Lower lobe of right lung (tissue), 2 donors: Measurements from ENCODE around the gene CIC. TPM values are rescaled to one million over a fixed set of nuclear protein-coding genes. Genes with fewer than 3 reads are reported as not detected.

Experiments used
- ATAC-seq, 2 donors: fragments of 200-7000 bp; cut with Tn5 transposase; one replicate each; pipeline ENCODE4 v1.9.1; 2020 to 2022; ENCODE audit warnings: mild to moderate bottlenecking in 2 of 2, moderate library complexity in 2 of 2
- DNase-seq: peaks from one replicate; pipeline ENCODE4 v3.0.0-alpha.2; 2020
- H3K27ac ChIP-seq: fragments of 200-600 bp; one replicate; pipeline ENCODE4 v1.8.0; 2022
- H3K27me3 ChIP-seq: fragments of 200-600 bp; one replicate; pipeline ENCODE4 v1.8.0; 2022; ENCODE audit warnings: low read depth
- H3K36me3 ChIP-seq: fragments of 200-600 bp; one replicate; pipeline ENCODE4 v1.8.0; 2022; ENCODE audit warnings: mild to moderate bottlenecking
- H3K4me1 ChIP-seq: fragments of 200-600 bp; one replicate; pipeline ENCODE4 v1.8.0; 2022
- H3K4me3 ChIP-seq: fragments of 200-600 bp; one replicate; pipeline ENCODE4 v1.8.0; 2022; ENCODE audit warnings: mild to moderate bottlenecking
- H3K9me3 ChIP-seq: fragments of 200-600 bp; one replicate; pipeline ENCODE4 v1.8.0; 2022
- intact Hi-C: fragments of 100-400 bp; cut with DNase I; formaldehyde crosslinking; loops from one replicate; pipeline ENCODE4 v1.11.0; 2022
- total RNA-seq: library from RNA; stranded (reverse); fragmentation: NEBNext Ultra II Directional; extraction: Animal tissue kit (Norgen Biotek cat#: 25700); gene quantifications from one replicate; pipeline ENCODE4 v1.2.1, GENCODE V29; 2021
- TF ChIP-seq, protein P1 (sequence below): fragments of 200-600 bp; IDR thresholded peaks from one replicate; pipeline ENCODE4 v1.8.0; 2022; ENCODE audit warnings: antibody characterized with exemption, mild to moderate bottlenecking
- donor health status: DM: no; HTN: yes; CAD: no; lungs with severe emphysema.

Gene CIC
- total RNA-seq, 1 donor from 2014 or later, result 67.9 TPM

DNA sequence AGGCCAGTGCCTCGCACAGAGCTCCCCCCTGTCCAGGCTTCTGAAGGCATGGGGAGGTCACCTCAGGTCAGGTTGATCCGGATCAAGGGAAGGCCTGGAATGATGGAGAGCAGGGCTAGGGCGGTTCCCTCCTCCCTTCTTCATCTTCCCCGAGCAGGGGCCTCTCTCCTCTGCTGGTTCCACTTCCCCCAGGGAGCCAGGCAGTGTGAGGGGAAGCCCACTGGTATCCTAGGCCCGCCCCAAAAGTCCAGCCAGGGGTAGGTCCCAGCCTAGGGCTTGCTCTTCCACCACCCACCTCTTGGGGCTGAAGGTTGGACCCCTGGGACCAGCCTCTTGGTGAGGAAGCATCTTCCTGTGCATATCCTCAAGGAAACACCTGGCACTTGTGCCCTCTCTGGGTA lies 16.5 kb downstream of the CIC start:
- intact Hi-C loops, result no loop called here
- peaks cover 48% of the 10 kb centered on the region for H3K4me1 ChIP-seq

DNA sequence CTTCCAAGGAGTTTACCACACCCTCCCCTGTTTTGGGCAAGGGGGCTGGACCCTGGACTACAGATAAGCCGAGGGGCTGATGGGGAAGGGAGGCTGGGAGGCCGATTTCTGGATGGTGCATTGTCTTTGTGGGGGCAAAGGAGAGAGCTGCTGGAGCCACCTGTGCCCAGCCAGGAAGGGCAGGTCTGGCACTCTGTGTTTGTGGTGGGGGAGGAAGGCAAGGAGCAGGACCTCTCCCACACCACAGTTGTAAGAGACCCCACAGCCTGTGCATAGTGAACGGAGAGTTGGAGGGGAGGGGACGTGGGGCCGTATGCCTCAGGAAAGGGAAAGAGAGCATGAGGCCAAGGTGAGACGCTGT lies 16.9 kb downstream of the CIC start:
- H3K36me3 ChIP-seq, result peaks cover 43% of the 10 kb centered on the region
- DNase-seq (no peak), ATAC-seq (no peak)
- H3K27ac ChIP-seq, result peak overlapping the region; percentile 58
- no peaks in the 10 kb centered on the region for H3K27me3 ChIP-seq
- no peaks in the 10 kb centered on the region for H3K9me3 ChIP-seq
- H3K4me3 ChIP-seq, result peak overlapping the region; percentile 68
- peaks cover 47% of the 10 kb centered on the region for H3K4me1 ChIP-seq
- intact Hi-C loops, result no loop called here
- TF ChIP-seq, protein P1, sequence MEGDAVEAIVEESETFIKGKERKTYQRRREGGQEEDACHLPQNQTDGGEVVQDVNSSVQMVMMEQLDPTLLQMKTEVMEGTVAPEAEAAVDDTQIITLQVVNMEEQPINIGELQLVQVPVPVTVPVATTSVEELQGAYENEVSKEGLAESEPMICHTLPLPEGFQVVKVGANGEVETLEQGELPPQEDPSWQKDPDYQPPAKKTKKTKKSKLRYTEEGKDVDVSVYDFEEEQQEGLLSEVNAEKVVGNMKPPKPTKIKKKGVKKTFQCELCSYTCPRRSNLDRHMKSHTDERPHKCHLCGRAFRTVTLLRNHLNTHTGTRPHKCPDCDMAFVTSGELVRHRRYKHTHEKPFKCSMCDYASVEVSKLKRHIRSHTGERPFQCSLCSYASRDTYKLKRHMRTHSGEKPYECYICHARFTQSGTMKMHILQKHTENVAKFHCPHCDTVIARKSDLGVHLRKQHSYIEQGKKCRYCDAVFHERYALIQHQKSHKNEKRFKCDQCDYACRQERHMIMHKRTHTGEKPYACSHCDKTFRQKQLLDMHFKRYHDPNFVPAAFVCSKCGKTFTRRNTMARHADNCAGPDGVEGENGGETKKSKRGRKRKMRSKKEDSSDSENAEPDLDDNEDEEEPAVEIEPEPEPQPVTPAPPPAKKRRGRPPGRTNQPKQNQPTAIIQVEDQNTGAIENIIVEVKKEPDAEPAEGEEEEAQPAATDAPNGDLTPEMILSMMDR, result no peak

More for the DNA sequence above, 16.5 kb downstream of the CIC start:
- Histone ChIP-seq H3K9me3 (no peaks in the 10 kb centered on the region), H3K27ac (peak overlapping the region; percentile 58), H3K27me3 (no peaks in the 10 kb centered on the region), H3K36me3 (peaks cover 39% of the 10 kb centered on the region), H3K4me3 (peak overlapping the region; percentile 68)
- no peak for DNase-seq
- no peak for ATAC-seq
- TF ChIP-seq, protein P1, result no peak

DNA sequence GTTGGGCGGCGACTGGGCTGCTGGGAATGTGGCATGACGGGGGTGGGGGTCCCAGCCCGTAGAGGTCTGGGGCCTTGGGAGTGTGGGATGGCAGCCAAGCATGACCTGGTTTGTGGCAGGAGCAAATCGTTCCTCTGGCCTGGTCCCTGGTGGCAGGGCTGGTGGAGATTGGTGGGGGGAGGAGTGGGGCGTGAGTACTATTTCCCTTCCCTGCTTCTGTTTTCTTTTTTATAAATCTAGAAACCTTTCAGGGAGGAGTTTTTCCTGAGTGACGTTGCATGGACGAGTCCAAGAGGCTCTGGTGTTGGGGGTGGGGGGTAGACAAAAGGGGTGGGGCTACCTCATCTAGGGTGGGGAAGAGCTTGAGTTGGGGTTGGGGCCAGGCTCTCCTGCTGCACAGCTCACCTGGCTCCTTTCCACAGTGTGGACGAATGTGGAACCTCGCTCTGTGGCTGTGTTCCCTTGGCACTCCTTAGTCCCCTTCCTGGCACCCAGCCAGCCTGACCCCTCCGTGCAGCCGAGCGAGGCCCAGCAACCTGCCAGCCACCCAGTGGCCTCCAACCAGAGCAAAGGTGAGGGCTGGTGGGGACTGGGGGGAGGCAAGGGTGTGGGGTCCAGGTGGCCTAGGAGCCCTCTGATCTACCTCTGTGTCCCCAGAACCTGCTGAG lies 17.4 kb downstream of the CIC start:
- Histone ChIP-seq H3K4me1 (peaks cover 42% of the 10 kb centered on the region), H3K9me3 (no peaks in the 10 kb centered on the region), H3K27ac (peak overlapping the region; percentile 58), H3K36me3 (peaks cover 48% of the 10 kb centered on the region), H3K27me3 (no peaks in the 10 kb centered on the region), H3K4me3 (peak overlapping the region; percentile 68)
- ATAC-seq, result no peak
- no peak for DNase-seq
- intact Hi-C loops, result no loop called here
- TF ChIP-seq, protein P1, result no peak

DNA sequence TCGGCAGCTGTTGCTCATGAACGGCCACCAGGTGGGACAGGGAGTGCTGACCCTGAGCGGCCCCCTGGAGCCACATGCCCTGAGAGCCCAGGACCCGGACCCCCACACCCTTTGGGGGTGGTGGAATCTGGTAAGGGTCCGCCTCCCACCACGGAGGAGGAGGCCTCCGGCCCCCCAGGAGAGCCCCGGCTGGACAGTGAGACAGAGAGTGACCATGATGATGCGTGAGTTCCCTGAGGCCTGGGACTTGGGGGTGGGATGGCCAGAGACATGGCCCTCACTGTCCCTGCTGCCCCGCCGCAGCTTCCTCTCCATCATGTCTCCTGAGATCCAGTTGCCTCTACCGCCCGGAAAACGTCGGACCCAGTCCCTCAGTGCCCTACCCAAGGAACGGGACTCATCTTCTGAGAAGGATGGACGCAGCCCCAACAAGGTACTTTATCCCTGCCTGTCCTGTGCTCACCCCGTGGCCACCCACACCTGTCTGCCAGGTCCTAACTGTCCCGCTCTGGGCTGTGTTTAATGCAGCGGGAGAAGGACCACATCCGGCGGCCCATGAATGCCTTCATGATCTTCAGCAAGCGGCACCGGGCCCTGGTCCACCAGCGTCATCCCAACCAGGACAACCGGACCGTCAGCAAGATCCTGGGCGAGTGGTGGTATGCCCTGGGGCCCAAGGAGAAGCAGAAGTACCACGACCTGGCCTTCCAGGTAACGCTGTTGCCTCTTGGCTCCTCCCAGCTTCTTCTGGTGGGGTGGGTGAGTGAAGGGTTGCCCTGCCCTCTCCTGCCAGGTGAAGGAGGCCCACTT lies 18.2 kb downstream of the CIC start:
- H3K27ac ChIP-seq, result peak overlapping the region; percentile 24
- H3K27me3 ChIP-seq, result no peaks in the 10 kb centered on the region
- peaks cover 35% of the 10 kb centered on the region for H3K4me1 ChIP-seq
- no peaks in the 10 kb centered on the region for H3K9me3 ChIP-seq
- no peak overlapping the region for H3K4me3 ChIP-seq
- TF ChIP-seq, protein P1, result no peak
- peaks cover 55% of the 10 kb centered on the region for H3K36me3 ChIP-seq
- intact Hi-C loops, result no loop called here
- DNase-seq (no peak), ATAC-seq (no peak)

DNA sequence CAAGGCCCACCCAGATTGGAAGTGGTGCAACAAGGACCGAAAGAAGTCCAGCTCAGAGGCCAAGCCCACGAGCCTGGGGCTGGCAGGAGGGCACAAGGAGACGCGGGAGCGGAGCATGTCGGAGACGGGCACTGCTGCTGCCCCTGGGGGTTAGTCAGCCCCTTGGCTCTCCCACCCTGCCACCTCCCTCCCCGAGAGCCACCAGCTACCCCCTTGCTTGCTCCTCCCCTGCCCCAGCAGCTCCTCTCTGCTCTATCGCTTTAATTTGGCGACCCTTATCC lies 18.7 kb downstream of the CIC start:
- peaks cover 29% of the 10 kb centered on the region for H3K4me1 ChIP-seq
- DNase-seq (no peak), ATAC-seq (no peak)
- intact Hi-C loops, result no loop called here
- peaks cover 61% of the 10 kb centered on the region for H3K36me3 ChIP-seq
- H3K27ac ChIP-seq, result no peak overlapping the region
- TF ChIP-seq, protein P1, result no peak
- no peak overlapping the region for H3K4me3 ChIP-seq
- H3K9me3 ChIP-seq, result no peaks in the 10 kb centered on the region
- no peaks in the 10 kb centered on the region for H3K27me3 ChIP-seq
